ENCODE data around the gene EDC4. TPM values are rescaled to one million over a fixed set of nuclear protein-coding genes. Genes with fewer than 3 reads are reported as not detected.
A peak's percentile ranks its signal among the peaks of the same experiment; 100 is the strongest.

EDC4 gene
- total RNA-seq, 2 donors from 2014 or later, result 21.2 to 39.5 TPM

DNA sequence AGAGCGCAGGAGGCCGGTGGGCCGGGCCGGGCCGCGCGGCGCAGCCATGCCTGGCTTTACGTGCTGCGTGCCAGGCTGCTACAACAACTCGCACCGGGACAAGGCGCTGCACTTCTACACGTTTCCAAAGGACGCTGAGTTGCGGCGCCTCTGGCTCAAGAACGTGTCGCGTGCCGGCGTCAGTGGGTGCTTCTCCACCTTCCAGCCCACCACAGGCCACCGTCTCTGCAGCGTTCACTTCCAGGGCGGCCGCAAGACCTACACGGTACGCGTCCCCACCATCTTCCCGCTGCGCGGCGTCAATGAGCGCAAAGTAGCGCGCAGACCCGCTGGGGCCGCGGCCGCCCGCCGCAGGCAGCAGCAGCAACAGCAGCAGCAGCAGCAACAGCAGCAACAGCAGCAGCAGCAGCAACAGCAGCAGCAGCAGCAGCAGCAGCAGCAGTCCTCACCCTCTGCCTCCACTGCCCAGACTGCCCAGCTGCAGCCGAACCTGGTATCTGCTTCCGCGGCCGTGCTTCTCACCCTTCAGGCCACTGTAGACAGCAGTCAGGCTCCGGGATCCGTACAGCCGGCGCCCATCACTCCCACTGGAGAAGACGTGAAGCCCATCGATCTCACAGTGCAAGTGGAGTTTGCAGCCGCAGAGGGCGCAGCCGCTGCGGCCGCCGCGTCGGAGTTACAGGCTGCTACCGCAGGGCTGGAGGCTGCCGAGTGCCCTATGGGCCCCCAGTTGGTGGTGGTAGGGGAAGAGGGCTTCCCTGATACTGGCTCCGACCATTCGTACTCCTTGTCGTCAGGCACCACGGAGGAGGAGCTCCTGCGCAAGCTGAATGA lies 30.1 kb upstream of the EDC4 start:
- Histone ChIP-seq H3K9me3 (no peaks in the 10 kb centered on the region), H3K4me3 (peak overlapping the region; percentile 77 to 99), H3K36me3 (no peaks in the 10 kb centered on the region), H3K4me1 (peaks cover 0 to 48% of the 10 kb centered on the region in 2 donors), H3K27ac (peak overlapping the region; percentile 99 to 100), H3K27me3 (no peaks in the 10 kb centered on the region)
- TF ChIP-seq, protein P1, sequence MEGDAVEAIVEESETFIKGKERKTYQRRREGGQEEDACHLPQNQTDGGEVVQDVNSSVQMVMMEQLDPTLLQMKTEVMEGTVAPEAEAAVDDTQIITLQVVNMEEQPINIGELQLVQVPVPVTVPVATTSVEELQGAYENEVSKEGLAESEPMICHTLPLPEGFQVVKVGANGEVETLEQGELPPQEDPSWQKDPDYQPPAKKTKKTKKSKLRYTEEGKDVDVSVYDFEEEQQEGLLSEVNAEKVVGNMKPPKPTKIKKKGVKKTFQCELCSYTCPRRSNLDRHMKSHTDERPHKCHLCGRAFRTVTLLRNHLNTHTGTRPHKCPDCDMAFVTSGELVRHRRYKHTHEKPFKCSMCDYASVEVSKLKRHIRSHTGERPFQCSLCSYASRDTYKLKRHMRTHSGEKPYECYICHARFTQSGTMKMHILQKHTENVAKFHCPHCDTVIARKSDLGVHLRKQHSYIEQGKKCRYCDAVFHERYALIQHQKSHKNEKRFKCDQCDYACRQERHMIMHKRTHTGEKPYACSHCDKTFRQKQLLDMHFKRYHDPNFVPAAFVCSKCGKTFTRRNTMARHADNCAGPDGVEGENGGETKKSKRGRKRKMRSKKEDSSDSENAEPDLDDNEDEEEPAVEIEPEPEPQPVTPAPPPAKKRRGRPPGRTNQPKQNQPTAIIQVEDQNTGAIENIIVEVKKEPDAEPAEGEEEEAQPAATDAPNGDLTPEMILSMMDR (IDR thresholded peaks at IDR 0.05), result peak in 1 of 2 donors; percentile 48
- DNase-seq (ENCODE audit: low spot score), result no peak

DNA sequence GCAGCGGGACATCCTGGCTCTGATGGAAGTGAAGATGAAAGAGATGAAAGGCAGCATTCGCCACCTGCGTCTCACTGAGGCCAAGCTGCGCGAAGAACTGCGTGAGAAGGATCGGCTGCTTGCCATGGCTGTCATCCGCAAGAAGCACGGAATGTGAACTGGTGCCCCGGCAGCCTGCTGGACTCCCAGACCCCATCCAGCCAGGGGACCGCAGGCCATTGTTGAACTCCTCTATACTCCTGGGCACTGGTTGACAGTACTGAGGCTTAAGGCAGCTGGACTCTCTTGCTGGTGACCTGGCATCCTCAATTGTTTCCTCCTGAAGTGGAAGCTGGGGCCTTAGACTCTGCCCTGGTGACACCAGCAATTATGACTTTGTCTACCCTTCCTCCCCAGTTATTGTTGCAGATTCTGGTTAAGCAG lies 29.5 kb upstream of the EDC4 start:
- peak overlapping the region; percentile 77 to 99 for H3K4me3 ChIP-seq
- peaks cover 0 to 55% of the 10 kb centered on the region in 2 donors for H3K4me1 ChIP-seq
- DNase-seq (ENCODE audit: low spot score), result no peak
- H3K27ac ChIP-seq, result peak overlapping the region; percentile 99 to 100
- no peaks in the 10 kb centered on the region for H3K9me3 ChIP-seq
- no peaks in the 10 kb centered on the region for H3K36me3 ChIP-seq
- TF ChIP-seq, protein P1 (IDR thresholded peaks at IDR 0.05), result no peak
- H3K27me3 ChIP-seq, result no peaks in the 10 kb centered on the region

DNA sequence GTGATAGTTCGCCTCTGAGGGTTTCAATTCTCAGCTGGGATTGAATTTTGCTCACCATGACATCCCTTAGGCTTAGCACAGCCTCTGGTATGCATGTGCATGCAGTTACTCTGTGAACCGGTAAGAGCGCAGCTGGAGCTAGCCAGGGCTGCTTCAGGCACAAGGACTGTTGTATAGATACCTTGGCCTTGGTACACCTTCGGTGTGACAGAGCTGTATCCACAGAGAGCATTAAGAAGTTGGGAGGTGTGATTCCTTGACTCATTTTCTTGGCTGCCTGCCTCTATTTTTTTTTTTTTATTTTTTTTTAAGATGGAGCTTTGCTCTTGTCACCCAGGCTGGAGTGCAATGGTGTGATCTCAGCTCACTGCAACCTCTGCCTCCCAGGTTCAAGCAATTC lies 28.4 kb upstream of the EDC4 start:
- DNase-seq (ENCODE audit: low spot score), result no peak
- Histone ChIP-seq H3K36me3 (no peaks in the 10 kb centered on the region), H3K9me3 (no peaks in the 10 kb centered on the region), H3K27me3 (no peaks in the 10 kb centered on the region), H3K4me1 (peaks cover 0 to 66% of the 10 kb centered on the region in 2 donors), H3K27ac (peak overlapping the region; percentile 99 to 100), H3K4me3 (no peak overlapping the region)
- TF ChIP-seq, protein P1 (IDR thresholded peaks at IDR 0.05), result no peak

DNA sequence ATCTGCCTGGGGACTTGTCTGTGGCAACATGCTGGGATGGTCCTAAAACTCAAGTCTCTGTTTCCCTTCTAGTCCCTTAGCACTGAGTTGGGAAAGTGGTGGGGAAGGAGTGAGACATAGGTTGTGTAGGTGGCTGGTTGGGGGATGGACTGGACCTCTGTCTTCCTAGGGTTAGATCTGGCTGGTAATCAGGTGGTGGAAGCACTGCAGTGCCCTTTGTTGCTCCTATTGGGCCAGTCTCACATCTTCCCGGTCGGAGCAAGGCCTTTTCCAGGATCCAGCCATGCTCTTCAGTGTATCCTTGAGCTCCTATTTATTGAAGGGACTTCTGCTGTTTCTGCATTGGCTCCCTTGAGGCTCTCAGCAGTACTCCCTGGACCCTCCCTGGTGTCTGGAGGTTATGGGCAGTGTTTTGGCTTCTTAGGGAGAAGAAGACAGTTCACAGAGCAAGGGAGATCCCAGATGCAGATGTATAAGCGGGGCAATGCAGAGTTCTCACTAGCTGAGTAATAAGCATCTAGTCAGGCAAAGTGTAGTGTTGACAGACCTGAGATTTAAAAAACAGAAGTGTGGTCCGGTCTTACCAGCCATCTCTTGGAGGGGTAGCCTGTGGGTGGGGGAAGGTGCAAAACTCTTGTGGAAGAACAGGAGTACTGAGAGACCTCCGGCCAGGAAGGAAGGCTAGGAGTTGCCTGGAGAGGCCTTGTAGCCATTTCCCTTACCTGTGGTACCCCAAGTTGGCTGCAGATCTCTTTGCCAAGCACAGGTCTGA lies 27.4 kb upstream of the EDC4 start:
- Histone ChIP-seq H3K4me3 (peak overlapping the region; percentile 71 to 97), H3K9me3 (no peaks in the 10 kb centered on the region), H3K4me1 (peaks cover 0 to 66% of the 10 kb centered on the region in 2 donors), H3K27me3 (no peaks in the 10 kb centered on the region), H3K27ac (peak overlapping the region; percentile 95), H3K36me3 (no peaks in the 10 kb centered on the region)
- TF ChIP-seq, protein P1 (IDR thresholded peaks at IDR 0.05), result no peak
- DNase-seq (ENCODE audit: low spot score), result no peak

DNA sequence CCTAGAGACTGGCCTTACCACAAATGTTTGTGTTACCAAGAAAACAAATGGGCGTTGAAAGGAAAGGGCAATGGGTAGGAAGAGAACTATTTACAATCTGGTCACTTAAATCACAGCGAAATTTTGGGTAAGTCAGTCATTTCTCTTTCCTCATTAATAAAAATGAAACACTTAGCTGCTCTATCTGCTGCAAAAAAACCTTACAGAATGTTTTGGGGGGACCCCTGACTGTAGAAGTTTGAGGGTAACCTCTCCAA lies 26.9 kb upstream of the EDC4 start:
- Histone ChIP-seq H3K27ac (peak overlapping the region; percentile 95), H3K4me3 (peak overlapping the region; percentile 71 to 97), H3K27me3 (no peaks in the 10 kb centered on the region), H3K9me3 (no peaks in the 10 kb centered on the region), H3K4me1 (peaks cover 0 to 66% of the 10 kb centered on the region in 2 donors), H3K36me3 (no peaks in the 10 kb centered on the region)
- DNase-seq (ENCODE audit: low spot score), result no peak
- TF ChIP-seq, protein P1 (IDR thresholded peaks at IDR 0.05), result no peak

Data from right atrium auricular region (tissue), 2 donors.